HUES64 (cell line): Measurements from ENCODE around the gene CBX5.
"Not testable (repeated sequence)": the region's sequence is repeated elsewhere in the genome, so short reads cannot be mapped to it uniquely, and the experiment has no call there.

Experiments
- H3K27ac ChIP-seq: 2 replicates; pipeline ENCODE4 v1.7.0; 2013; ENCODE audit warnings: low read depth, low read length, inconsistent platforms
- H3K27me3 ChIP-seq: 2 replicates; pipeline ENCODE4 v1.6.1; 2013; ENCODE audit warnings: mild to moderate bottlenecking, low read length; ENCODE audit not compliant: insufficient read depth
- H3K36me3 ChIP-seq: 2 replicates; pipeline ENCODE4 v1.6.1; 2013; ENCODE audit warnings: mild to moderate bottlenecking, low read length; ENCODE audit not compliant: insufficient read depth
- H3K4me1 ChIP-seq: 2 replicates; pipeline ENCODE4 v1.6.1; 2013; ENCODE audit warnings: mild to moderate bottlenecking, low read length, moderate library complexity; ENCODE audit not compliant: insufficient read depth
- H3K4me3 ChIP-seq: 2 replicates; pipeline ENCODE4 v1.5.1; 2013; ENCODE audit warnings: mild to moderate bottlenecking, low read length, moderate library complexity
- H3K9ac ChIP-seq: 2 replicates; pipeline ENCODE4 v1.6.1; 2013; ENCODE audit warnings: mild to moderate bottlenecking, low read depth, low read length
- H3K9me3 ChIP-seq: 2 replicates; pipeline ENCODE4 v1.6.1; 2013; ENCODE audit warnings: low read depth, low read length; ENCODE audit not compliant: insufficient read depth
- WGBS: fragments of 150-250, 120-280 bp; methylation state at CpG from one replicate; pipeline ENCODE4 v1.1.7; 2013; ENCODE audit warnings: missing lambda C conversion rate; 5-methylcytosine and 5-hydroxymethylcytosine counted together

CBX5 gene

DNA sequence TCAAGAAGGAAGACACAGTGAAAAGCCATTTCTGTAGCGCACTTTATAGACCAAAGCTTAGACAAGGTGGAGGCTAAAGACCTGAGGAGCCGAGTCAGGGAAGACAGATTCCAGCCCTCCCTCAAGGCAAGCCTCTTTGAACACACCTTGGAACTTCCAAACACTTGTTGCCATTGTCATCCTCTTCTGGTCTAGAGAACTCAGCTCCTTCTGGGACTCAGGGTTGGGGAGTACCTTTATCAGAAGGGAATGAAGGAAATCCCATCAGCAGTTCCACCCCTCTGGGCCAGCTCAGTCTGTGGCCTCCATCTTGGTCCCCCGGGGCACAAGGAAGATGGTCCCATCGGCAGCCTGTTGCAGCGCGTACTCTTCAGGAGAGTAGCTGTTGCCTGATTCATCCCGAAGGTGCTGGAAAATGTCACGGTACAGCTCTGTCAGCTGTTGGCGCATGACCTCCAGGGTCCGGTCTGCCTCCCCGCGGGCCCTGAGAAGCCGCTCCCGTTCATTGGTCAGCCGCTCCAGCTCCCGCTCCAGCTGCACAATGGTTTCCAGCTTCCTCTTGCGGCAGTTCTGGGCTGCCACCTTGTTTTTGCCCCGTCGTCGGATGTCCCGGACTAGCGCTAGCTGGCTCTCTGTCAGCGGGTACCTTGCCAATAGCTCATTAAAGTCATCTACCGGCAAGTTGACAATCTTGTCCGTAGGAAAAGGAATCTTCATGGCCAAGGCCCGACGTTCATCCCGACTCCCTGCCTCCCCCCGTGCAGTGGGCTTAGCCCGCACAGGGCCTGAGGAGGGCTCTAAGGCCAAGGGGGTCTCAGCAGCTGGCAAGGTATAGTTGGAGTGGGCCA, 12.4 kb upstream of the CBX5 start:
- Histone ChIP-seq H3K9me3 (no peaks in the 10 kb centered on the region), H3K27ac (no peak overlapping the region), H3K4me3 (no peak overlapping the region), H3K4me1 (no peaks in the 10 kb centered on the region), H3K9ac (no peak overlapping the region), H3K27me3 (no peaks in the 10 kb centered on the region), H3K36me3 (peaks cover 9% of the 10 kb centered on the region)
- WGBS, result 96% methylated on average over 30 of the region's 30 CpGs

DNA sequence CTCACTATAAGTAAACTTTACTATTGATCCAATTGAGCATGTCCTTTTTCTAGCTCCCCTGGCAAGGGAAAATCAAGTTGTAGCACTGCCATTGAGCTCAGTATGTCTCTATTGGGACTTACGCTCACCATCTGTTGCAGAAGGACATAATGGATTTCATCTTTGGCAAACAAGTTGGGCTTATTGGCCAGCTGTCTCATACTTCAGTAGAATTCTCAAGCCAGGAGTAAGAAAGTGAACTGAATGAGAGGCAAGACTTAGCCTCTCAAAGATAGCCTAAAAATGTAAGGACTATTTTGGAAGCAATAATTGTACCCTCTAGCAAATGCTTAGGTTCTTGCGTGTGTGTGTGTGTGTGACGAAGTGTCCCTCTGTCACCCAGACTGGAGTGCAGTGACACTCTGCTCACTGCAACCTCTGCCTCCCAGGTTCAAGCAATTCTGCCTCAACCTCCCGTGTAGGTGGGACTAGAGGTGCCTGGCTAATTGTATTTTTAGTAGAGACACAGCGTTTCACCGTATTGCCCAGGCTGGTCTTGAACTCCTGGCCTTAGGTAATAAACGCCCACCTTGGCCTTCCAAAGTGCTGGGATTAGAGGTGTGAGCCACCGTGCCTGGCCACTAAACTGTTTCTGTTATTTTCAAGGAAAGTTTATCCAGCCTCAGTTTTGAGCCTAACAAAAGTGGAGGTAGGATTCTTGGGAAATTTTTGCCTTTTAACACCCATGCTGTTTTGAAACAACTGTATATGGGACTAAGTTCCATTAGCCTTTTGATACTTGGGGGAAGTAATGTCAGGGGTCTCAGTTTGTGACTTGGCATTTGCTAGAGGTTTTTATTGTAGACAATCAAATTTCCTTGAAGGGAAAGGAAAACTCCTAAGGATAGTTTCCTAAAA, 7.6 kb upstream of the CBX5 start:
- Histone ChIP-seq H3K9ac (no peak overlapping the region), H3K36me3 (peaks cover 57% of the 10 kb centered on the region), H3K27ac (peak overlapping the region; percentile 23; the same call in 1 of the 2 replicates), H3K9me3 (no peaks in the 10 kb centered on the region), H3K4me1 (peaks cover 16% of the 10 kb centered on the region; the same call in 1 of the 2 replicates), H3K4me3 (no peak overlapping the region), H3K27me3 (no peaks in the 10 kb centered on the region)
- WGBS, result 83% methylated on average over 8 of the region's 8 CpGs

DNA sequence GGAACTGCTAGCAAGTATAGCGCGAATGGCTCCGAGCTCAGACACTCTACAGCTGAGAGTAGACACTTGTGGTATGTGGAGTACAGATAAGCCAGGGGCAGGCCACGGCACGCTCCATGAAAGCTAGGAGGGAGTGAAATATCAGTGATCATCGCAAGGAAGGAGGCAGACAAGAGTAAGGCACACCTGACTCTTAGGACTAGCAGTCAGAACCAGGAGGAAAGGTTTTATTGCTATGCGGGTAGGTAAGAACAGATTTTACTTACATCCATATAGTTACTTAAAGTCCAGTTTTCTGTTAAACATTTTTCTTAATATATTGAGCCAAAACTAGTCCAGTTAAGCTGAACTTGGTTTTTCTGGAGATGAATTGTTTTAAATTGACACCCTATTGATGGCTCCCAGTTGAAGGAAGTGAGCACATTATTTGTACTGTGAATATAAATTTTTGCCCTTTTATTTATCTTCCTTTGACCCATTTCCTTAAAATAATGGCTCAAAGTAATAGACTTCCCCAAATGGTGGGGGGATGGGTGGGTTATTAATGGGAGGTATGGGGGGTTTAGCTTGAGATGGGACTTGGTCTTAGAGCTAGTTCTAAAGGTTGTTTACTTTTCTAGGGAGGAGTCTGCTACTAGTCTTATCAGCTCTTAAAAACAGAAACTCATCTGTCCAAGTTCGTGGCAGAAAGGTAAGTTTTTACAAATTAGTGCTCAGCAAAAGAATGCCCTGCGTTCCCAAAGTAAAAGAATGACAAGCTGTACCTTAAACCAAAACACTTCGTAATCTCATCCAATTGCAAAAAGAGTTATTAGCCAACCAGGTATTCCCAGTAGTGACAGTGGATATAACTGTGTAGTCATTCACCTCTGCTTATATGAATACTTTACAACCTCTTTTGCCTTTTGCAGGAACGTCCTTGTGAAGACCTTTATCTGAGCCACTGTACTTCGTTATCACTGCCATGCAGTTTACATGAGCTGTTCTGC, 6.4 kb upstream of the CBX5 start:
- WGBS, result 93% methylated on average over 11 of the region's 12 CpGs
- Histone ChIP-seq H3K9ac (no peak overlapping the region), H3K36me3 (peaks cover 69% of the 10 kb centered on the region), H3K27me3 (no peaks in the 10 kb centered on the region), H3K4me1 (peaks cover 16% of the 10 kb centered on the region; the same call in 1 of the 2 replicates), H3K9me3 (no peaks in the 10 kb centered on the region), H3K27ac (peak overlapping the region; percentile 3; the same call in 1 of the 2 replicates), H3K4me3 (no peak overlapping the region; the same call in 1 of the 2 replicates)

- Histone ChIP-seq H3K4me1 (peaks cover 16% of the 10 kb centered on the region; the same call in 1 of the 2 replicates), H3K9ac (no peak overlapping the region; the same call in 1 of the 2 replicates), H3K27me3 (no peaks in the 10 kb centered on the region), H3K9me3 (no peaks in the 10 kb centered on the region), H3K27ac (peak overlapping the region; percentile 19; the same call in 1 of the 2 replicates), H3K4me3 (peak overlapping the region; percentile 22; the same call in 1 of the 2 replicates), H3K36me3 (peaks cover 75% of the 10 kb centered on the region)
- 91% methylated on average over 3 of the region's 5 CpGs for WGBS
These were observed 5.5 kb upstream of the CBX5 start for GRCh38 chr12:54285150-54286041.

DNA sequence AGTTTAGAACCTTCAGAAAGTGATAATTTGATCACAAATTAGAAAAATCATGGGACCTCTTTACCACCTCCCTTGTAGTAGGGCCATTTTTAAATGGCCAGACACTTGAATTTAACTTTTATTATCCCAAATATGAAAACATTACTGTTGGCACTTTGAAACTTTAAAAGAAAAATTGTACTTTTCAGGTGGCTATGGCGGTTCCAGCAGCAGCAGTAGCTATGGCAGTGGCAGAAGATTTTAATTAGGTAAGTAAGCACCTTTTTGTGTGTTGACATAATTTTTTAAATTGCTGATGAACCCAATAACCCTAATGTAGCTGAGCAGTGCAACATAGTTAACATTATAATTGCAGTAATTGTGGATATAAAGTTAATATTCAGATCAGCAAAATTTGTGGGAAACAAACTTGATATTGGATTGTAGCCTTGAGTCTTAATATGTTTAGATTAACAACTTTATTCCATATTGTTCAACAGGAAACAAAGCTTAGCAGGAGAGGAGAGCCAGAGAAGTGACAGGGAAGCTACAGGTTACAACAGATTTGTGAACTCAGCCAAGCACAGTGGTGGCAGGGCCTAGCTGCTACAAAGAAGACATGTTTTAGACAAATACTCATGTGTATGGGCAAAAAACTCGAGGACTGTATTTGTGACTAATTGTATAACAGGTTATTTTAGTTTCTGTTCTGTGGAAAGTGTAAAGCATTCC, 4.3 kb upstream of the CBX5 start:
- 88% methylated on average over 1 of the region's 2 CpGs for WGBS
- H3K27ac ChIP-seq, result peak overlapping the region; percentile 55; the same call in 1 of the 2 replicates
- H3K27me3 ChIP-seq, H3K9me3 ChIP-seq: not testable (repeated sequence)
- H3K4me1 ChIP-seq, result peaks cover 16% of the 10 kb centered on the region; the same call in 1 of the 2 replicates
- H3K36me3 ChIP-seq, result peaks cover 76% of the 10 kb centered on the region
- peak overlapping the region; percentile 100 for H3K9ac ChIP-seq
- peak overlapping the region; percentile 93 for H3K4me3 ChIP-seq

DNA sequence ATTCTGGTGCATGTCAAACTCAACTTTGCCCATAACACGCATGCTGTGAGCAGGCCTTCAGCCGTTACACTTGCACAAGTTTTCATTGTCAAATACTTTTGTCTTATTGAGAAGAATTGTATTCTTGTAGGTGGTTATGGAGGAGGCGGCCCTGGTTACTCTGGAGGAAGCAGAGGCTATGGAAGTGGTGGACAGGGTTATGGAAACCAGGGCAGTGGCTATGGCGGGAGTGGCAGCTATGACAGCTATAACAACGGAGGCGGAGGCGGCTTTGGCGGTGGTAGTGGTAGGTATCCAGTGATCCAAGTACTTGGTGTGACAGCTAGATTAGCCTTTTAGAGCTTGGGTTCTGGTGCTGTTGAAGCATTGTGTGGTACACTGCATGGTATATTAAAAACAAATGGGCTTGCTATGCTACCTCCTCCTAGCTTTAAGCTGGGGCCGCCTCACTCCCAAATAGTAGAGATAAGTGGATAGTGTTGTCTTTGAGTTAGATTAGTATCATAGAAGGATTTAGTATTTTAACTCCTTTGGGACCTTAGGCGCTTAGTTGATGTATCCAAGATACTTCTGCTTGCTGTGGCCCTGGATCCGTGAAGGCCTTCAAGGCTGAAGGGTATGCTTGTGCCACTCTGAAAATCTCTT, 3.1 kb upstream of the CBX5 start:
- no peaks in the 10 kb centered on the region for H3K9me3 ChIP-seq
- H3K4me1 ChIP-seq, result peaks cover 21% of the 10 kb centered on the region; the same call in 1 of the 2 replicates
- H3K9ac ChIP-seq, result peak overlapping the region; percentile 100
- peak overlapping the region; percentile 55; the same call in 1 of the 2 replicates for H3K27ac ChIP-seq
- peaks cover 86% of the 10 kb centered on the region for H3K36me3 ChIP-seq
- peak overlapping the region; percentile 93 for H3K4me3 ChIP-seq
- 65% methylated on average over 11 of the region's 11 CpGs for WGBS
- H3K27me3 ChIP-seq, result no peaks in the 10 kb centered on the region

GRCh38 chr12:54281694-54282093, 1.8 kb upstream of the CBX5 start:
- H3K4me1 ChIP-seq, result peaks cover 22% of the 10 kb centered on the region; the same call in 1 of the 2 replicates
- H3K9me3 ChIP-seq, H3K27me3 ChIP-seq: not testable (repeated sequence)
- H3K4me3 ChIP-seq, result peak overlapping the region; percentile 93
- peak overlapping the region; percentile 100 for H3K9ac ChIP-seq
- H3K27ac ChIP-seq, result peak overlapping the region; percentile 97
- peaks cover 73% of the 10 kb centered on the region for H3K36me3 ChIP-seq
- WGBS, result 0% methylated on average over 2 of the region's 4 CpGs

- H3K4me1 ChIP-seq, result peaks cover 22% of the 10 kb centered on the region; the same call in 1 of the 2 replicates
- not testable (repeated sequence) for H3K9me3 ChIP-seq, H3K27me3 ChIP-seq
- H3K36me3 ChIP-seq, result peaks cover 69% of the 10 kb centered on the region
- H3K9ac ChIP-seq, result peak overlapping the region; percentile 100
- peak overlapping the region; percentile 93 for H3K4me3 ChIP-seq
- H3K27ac ChIP-seq, result peak overlapping the region; percentile 97
- 2% methylated on average over 9 of the region's 10 CpGs for WGBS
These were observed 1.3 kb upstream of the CBX5 start for GRCh38 chr12:54281261-54281638.
